ENCODE measurements around the gene CLK4. TPM values are rescaled to one million over a fixed set of nuclear protein-coding genes. Genes with fewer than 3 reads are reported as not detected.

CLK4 gene
- total and polyA plus RNA-seq, 2 of the 8 experiments (the other 6 are each of a cell fraction or from before 2014, with no cell fraction given): 8.1 to 12.6 TPM

- TF ChIP-seq BACH1 (IDR thresholded peaks at IDR 0.05; ENCODE audit: low read length) (no peak), POLR2A (IDR thresholded peaks at IDR 0.05; ENCODE audit: control extremely low read depth in 1 of 2, low read depth in 2 of 2, low read length in 2 of 2) (peak in 1 of 2 experiments; percentile 18; a peak in 1 of 3 replicates), TCF12 (IDR thresholded peaks at IDR 0.05; ENCODE audit: low read depth, low read length) (0 out of 2 replicates have a peak, but pooled peaks have one; percentile 64), RAD21 (IDR thresholded peaks at IDR 0.05 in 1 of 2, conservative IDR thresholded peaks at IDR 0.05 in 1 of 2; ENCODE audit: low read depth in 2 of 2, low read length in 2 of 2) (peak in 1 of 2 experiments; percentile 8; a peak in 2 of 4 replicates), EZH2 (IDR thresholded peaks at IDR 0.05; ENCODE audit: low read depth, low read length, severe bottlenecking) (no peak), POLR2AphosphoS5 (IDR thresholded peaks at IDR 0.05; ENCODE audit: low read depth, low read length) (0 out of 2 replicates have a peak, but pooled peaks have one; percentile 29), E2F6 (IDR thresholded peaks at IDR 0.05) (peak; percentile 99), EP300 (IDR thresholded peaks at IDR 0.05; ENCODE audit: borderline replicate concordance in 1 of 2, low read depth in 2 of 2, low read length in 2 of 2) (peak in 1 of 2 experiments; percentile 92; a peak in 1 of 3 replicates), ASH2L (IDR thresholded peaks at IDR 0.05; ENCODE audit: low read length) (no peak)
Measured at GRCh38 chr5:178555771-178556211, 71.1 kb downstream of the CLK4 start (continued).

Data from H1 (cell line).